Ureter (tissue), 1 donor: ENCODE results near the gene FKBP1A. TPM values are rescaled to one million over a fixed set of nuclear protein-coding genes. Genes with fewer than 3 reads are reported as not detected.
A peak's percentile ranks its signal among the peaks of the same experiment; 100 is the strongest.
"Not testable (repeated sequence)": the region's sequence is repeated elsewhere in the genome, so short reads cannot be mapped to it uniquely, and the experiment has no call there.

Source experiments
- DNase-seq: peaks from one replicate; pipeline ENCODE4 v3.0.0-alpha.2; 2020; ENCODE audit warnings: low spot score
- total RNA-seq: library from RNA; stranded (reverse); gene quantifications from one replicate; pipeline ENCODE4 v1.2.4, GENCODE V29; 2023
- donor health status: DM: yes; HTN: yes; CAD: no.

FKBP1A gene
- total RNA-seq, 1 donor from 2014 or later, result 260 TPM

DNA sequence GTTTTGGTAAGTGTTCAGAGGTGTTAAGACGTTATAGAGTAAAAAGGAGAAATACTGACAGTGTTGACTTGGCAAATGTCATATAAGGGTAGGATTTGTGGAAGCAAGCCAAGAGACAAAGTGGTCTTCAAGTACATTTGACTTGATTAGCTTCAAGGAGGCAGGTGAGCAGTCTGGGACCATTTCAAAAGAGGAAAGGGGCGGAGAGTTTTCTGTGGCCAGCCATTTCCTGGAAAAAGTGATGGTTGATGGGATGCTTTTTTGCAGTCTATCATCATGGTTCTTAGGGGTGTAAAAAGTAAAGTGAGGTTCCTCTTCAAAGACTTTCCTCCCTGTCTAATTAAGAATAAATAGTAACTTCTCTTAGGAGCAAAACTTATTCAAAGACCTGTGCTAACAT, 28.7 kb downstream of the FKBP1A start:
- no peak for DNase-seq

- DNase-seq, result no peak
Measured at GRCh38 chr20:1363522-1363921, 29.3 kb downstream of the FKBP1A start.

DNA sequence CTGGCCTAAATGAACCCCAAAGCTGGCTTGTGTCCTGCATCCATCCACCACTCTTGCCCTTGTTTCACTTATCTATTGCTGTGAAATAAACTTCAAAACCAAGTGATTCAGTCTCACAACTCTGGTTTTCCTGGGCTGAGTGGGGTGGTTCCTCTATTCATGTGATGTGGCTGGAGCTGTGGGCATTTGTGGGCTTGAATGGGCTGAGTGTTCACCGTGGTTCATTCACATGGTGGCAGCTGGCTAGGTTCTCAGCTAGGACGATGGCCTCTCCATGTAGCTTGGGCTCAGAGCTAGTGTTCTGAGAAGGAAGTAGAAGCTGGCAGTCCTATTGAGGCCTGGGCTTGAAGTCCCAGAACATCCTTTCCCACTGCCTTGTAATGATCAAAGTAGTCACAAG, 30.4 kb downstream of the FKBP1A start:
- DNase-seq, result no peak

DNA sequence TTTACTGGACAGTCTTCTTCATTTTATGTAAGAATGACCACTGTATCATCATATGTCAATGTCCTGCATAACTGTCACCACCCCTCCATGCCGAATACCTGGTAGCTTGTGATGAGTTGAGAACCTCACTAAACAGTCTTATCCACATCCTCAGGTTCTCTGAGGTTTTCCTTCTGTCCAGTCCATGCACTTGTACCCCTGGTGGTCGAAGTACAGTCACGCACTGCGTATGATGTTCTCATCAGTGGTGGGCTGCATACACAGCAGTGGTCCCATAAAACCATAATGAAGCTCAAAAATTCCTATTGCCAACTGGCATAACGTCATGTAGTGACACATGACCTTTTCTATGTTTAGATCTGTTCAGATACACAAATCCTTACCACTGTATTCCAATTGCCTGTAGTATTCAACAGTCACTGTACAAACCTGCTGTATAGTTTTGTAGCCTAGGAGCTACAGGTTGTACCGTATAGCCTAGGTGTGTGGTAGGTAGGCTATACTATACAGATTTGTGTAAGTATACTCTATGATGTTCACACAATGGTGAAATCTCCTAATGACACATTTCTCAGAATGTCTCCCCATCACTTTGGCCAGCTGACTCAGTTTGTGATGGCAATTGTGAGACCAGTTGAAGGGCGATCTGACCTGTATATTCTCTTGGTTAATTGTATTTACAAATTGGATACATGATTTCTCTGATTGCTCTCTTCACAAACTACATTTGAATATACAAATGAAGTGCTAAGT, 32.6 kb downstream of the FKBP1A start:
- DNase-seq, result no peak

- no peak for DNase-seq
Measured at GRCh38 chr20:1357921-1358671, 34.8 kb downstream of the FKBP1A start.

- DNase-seq, result no peak
Measured at GRCh38 chr20:1353956-1354355, 38.9 kb downstream of the FKBP1A start.

GRCh38 chr20:1346315-1346969, 46.4 kb downstream of the FKBP1A start:
- no peak for DNase-seq

DNA sequence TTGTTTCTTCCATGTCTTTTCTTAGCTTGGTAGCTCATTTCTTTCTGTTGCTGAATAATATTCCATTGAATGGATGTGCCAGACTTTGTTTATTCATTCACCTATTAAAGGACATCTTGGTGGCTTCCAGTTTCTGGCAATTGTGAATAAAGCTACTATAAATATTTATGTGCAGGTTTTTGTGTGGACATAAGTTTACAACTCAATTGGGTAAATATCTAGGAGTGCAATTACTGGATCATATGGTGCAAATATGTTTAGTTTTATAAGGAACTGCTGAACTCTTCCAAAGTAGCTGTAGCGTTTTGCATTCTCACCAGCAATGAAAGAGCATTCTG, 47.1 kb downstream of the FKBP1A start:
- DNase-seq, result no peak

- DNase-seq, result no peak
Measured at GRCh38 chr20:1345030-1345755, 47.7 kb downstream of the FKBP1A start.

- DNase-seq, result not testable (repeated sequence)
Measured at GRCh38 chr20:1343446-1344124, 49.3 kb downstream of the FKBP1A start.

GRCh38 chr20:1341561-1342265, 51.1 kb downstream of the FKBP1A start:
- no peak for DNase-seq

- DNase-seq, result no peak
Measured at GRCh38 chr20:1338801-1339200, 54.1 kb downstream of the FKBP1A start.

DNA sequence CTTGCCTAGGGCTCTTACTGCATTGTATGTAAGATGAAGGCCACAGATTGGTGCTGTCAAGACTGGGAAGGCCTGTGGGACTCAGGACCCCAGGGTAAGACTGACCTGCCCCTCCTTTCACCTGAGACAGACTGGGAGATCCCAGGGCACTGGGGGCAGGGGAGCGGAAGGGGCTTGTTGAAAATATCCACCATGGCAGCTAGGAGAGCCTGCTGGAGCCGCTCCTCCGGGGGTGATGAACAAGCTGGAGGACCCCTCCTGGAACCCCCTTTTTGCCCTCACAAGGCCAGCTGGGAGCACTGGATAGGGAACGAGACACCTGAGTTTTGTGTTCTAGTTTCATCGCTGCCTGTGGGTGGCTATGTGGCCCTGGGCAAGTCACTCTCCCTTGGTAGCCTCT, 54.8 kb downstream of the FKBP1A start:
- DNase-seq, result no peak

- no peak for DNase-seq
Measured at GRCh38 chr20:1337441-1337840, 55.4 kb downstream of the FKBP1A start.

GRCh38 chr20:1336699-1337367, 56.0 kb downstream of the FKBP1A start:
- peak; percentile 76 for DNase-seq

GRCh38 chr20:1335961-1336698, 56.7 kb downstream of the FKBP1A start:
- DNase-seq, result no peak

DNA sequence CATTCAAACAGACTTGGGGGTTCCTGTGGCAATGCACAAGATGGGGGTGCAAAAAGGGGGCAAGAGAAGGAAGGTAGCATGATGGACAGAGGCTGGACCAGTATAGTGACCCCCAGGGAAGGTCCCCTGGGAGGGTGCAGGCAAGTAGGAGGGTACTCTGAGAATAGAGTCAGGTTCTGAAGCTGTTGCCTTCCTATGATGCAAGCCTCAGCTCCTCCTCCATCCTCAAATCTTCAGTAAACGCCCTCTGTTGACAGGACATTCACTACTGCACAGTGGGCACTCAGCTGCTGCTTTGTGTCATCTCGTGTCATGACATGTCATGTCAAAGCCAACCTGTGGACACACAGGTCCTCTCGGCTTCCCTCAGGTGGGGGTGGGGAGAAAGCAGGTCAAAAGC, 58.1 kb downstream of the FKBP1A start:
- no peak for DNase-seq

DNA sequence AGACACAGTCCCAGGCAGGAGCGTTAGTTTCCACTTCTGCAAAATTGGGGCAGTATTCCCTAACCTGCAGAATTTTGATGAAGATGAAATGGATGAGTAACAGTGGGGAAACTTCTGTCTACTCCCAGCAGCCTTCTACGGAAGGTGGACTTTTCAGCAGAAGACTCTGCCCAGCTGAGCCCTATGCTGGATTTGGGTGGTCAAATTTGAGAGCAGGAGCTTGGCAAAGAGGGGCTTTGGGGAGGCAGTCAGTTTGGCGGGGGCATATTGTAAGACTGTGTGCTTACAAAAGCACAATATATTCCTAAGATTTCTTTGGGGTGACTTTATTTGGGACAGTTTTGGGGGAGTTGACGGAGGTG, 58.5 kb downstream of the FKBP1A start:
- no peak for DNase-seq

- DNase-seq, result no peak
Measured at GRCh38 chr20:1333462-1334369, 59.1 kb downstream of the FKBP1A start.
